SK-N-SH treated with all-trans-retinoic acid at 6 μM for 48 hours (cell line): Measurements from ENCODE around the gene IMPA2.

Source experiments
- CSDC2 ChIP-seq: fragments of 250-450 bp; sonication (Bioruptor Pico); IDR thresholded peaks from 2 replicates; pipeline ENCODE4 v1.5.0; 2020; ENCODE audit warnings: mild to moderate bottlenecking, moderate library complexity
- CSRNP3 ChIP-seq: fragments of 250-450 bp; sonication (Bioruptor Pico); IDR thresholded peaks from 2 replicates; pipeline ENCODE4 v1.5.1; 2021; ENCODE audit warnings: mild to moderate bottlenecking, moderate library complexity
- GLIS3 ChIP-seq: fragments of 250-450 bp; sonication (Bioruptor Pico); IDR thresholded peaks from 2 replicates; pipeline ENCODE4 v1.5.0; 2020; ENCODE audit warnings: mild to moderate bottlenecking, moderate library complexity
- ISL1 ChIP-seq: fragments of 250-450 bp; sonication (Bioruptor Pico); IDR thresholded peaks from 2 replicates; pipeline ENCODE4 v2.1.2; 2022; ENCODE audit warnings: mild to moderate bottlenecking, moderate library complexity
- PATZ1 ChIP-seq: fragments of 250-450 bp; sonication (Bioruptor Pico); IDR thresholded peaks from 2 replicates; pipeline ENCODE4 v1.8.0; 2020; ENCODE audit warnings: mild to moderate bottlenecking, moderate library complexity, borderline replicate concordance

- TF ChIP-seq PATZ1 (CRISPR knock-in tag): no peak
- TF ChIP-seq CSDC2: no peak
- no peak for TF ChIP-seq GLIS3 (CRISPR knock-in tag)
- no peak for TF ChIP-seq CSRNP3 (CRISPR knock-in tag)
- no peak for TF ChIP-seq ISL1 (CRISPR knock-in tag)
Measured at GRCh38 chr18:12001421-12001820, 20.1 kb downstream of the IMPA2 start.
